ENCODE results near the gene GPRC6A. TPM values are rescaled to one million over a fixed set of nuclear protein-coding genes. Genes with fewer than 3 reads are reported as not detected.

GPRC6A gene
- total and polyA plus RNA-seq, 2 of the 13 experiments (the other 11 are each of a cell fraction or from before 2014, with no cell fraction given), result not detected

DNA sequence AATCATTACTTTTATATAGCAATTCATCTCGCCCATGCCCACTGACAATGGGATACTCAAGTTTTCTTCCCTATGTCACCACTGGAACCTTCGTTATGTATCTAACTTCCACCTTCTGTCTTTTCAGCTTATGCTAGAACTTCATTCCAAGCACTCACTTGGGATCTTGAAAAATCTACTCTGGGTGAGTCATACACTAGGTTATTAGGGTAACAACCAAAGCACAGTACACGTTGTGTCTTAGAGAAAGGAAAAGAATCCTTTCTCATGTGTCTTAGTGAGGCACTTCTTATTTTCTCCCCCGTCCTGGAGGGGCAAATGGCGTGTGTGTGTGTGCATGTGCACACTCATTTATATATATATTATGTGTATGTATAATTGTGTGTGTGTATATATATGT lies 45.0 kb downstream of the GPRC6A start:
- H3K9me3 ChIP-seq (ENCODE audit: low read length), result no peaks in the 10 kb centered on the region
- H3K79me2 ChIP-seq (ENCODE audit: insufficient read depth, low read length), result no peaks in the 10 kb centered on the region
- DNase-seq (ENCODE audit: low spot score) (no peak), FAIRE-seq (no peak), ATAC-seq (no peak)
- H3K9ac ChIP-seq (ENCODE audit: insufficient read depth, low read depth, low read length), result no peak overlapping the region
- no peaks in the 10 kb centered on the region for H3K4me1 ChIP-seq (ENCODE audit: insufficient read depth, low read length)
- ChIA-PET CTCF (ENCODE audit: low intra/inter-chr PET ratio, low total read pairs) (no interaction called here), POLR2A (no interaction called here)
- H3K27ac ChIP-seq (ENCODE audit: extremely low read length, insufficient read depth, low read length), result no peak overlapping the region
- no peak overlapping the region for H3K4me3 ChIP-seq (replicated peaks in 1 of 3; ENCODE audit: insufficient read depth in 1 of 3, low read depth in 2 of 3, low read length in 3 of 3)
- no peaks in the 10 kb centered on the region for H3K36me3 ChIP-seq (replicated peaks in 1 of 2; ENCODE audit: control insufficient read depth in 1 of 2, insufficient read depth in 2 of 2, low read length in 2 of 2)
- intact Hi-C loops (cut with micrococcal nuclease; ENCODE audit: unreplicated experiment), result no loop called here
- BruUV-seq (replicated peaks), result no TSS peak
- in situ Hi-C loops (cut with HindIII; ENCODE audit: extremely low pct_ligation_motif_present, low pct_unique_long_range_greater_than_20kb), result loop anchor here (5.0 kb wide), 1 partner anchor 63 kb away; no protein-coding TSS in a partner anchor
- no peak overlapping the region for H2AFZ ChIP-seq (ENCODE audit: low read length)
- no peaks in the 10 kb centered on the region for H4K20me1 ChIP-seq (ENCODE audit: insufficient read depth, low read length)
- TF ChIP-seq RBM39 (IDR thresholded peaks at IDR 0.05; ENCODE audit: low read depth, low read length, poor library complexity, severe bottlenecking), result no peak
- TF ChIP-seq ZNF720 (CRISPR knock-in tag; IDR thresholded peaks at IDR 0.05), result no peak
- TF ChIP-seq ZNF235 (CRISPR knock-in tag; IDR thresholded peaks at IDR 0.05; ENCODE audit: borderline replicate concordance), result no peak
- TF ChIP-seq EHMT2 (IDR thresholded peaks at IDR 0.05; ENCODE audit: borderline replicate concordance, low read depth, low read length), result no peak
- TF ChIP-seq, protein P1, sequence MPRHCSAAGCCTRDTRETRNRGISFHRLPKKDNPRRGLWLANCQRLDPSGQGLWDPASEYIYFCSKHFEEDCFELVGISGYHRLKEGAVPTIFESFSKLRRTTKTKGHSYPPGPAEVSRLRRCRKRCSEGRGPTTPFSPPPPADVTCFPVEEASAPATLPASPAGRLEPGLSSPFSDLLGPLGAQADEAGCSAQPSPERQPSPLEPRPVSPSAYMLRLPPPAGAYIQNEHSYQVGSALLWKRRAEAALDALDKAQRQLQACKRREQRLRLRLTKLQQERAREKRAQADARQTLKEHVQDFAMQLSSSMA (CRISPR knock-in tag; IDR thresholded peaks at IDR 0.05), result no peak
- TF ChIP-seq CBX5 (CRISPR knock-in tag; IDR thresholded peaks at IDR 0.05; ENCODE audit: borderline replicate concordance), result no peak
- TF ChIP-seq, protein P2, sequence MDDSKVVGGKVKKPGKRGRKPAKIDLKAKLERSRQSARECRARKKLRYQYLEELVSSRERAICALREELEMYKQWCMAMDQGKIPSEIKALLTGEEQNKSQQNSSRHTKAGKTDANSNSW (CRISPR knock-in tag; IDR thresholded peaks at IDR 0.05; ENCODE audit: borderline replicate concordance), result no peak
- no peak for TF ChIP-seq ZMYM3 (CRISPR knock-in tag; IDR thresholded peaks at IDR 0.05)
- no peak for TF ChIP-seq CENPT (CRISPR knock-in tag; IDR thresholded peaks at IDR 0.05; ENCODE audit: low read depth)
- TF ChIP-seq, protein P3, sequence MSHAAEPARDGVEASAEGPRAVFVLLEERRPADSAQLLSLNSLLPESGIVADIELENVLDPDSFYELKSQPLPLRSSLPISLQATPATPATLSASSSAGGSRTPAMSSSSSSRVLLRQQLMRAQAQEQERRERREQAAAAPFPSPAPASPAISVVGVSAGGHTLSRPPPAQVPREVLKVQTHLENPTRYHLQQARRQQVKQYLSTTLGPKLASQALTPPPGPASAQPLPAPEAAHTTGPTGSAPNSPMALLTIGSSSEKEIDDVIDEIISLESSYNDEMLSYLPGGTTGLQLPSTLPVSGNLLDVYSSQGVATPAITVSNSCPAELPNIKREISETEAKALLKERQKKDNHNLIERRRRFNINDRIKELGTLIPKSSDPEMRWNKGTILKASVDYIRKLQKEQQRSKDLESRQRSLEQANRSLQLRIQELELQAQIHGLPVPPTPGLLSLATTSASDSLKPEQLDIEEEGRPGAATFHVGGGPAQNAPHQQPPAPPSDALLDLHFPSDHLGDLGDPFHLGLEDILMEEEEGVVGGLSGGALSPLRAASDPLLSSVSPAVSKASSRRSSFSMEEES (CRISPR knock-in tag; IDR thresholded peaks at IDR 0.05), result no peak
- TF ChIP-seq ZNF773 (CRISPR knock-in tag; IDR thresholded peaks at IDR 0.05; ENCODE audit: borderline replicate concordance), result no peak
- no peak for TF ChIP-seq SP4 (CRISPR knock-in tag; IDR thresholded peaks at IDR 0.05)
- TF ChIP-seq, protein P4, sequence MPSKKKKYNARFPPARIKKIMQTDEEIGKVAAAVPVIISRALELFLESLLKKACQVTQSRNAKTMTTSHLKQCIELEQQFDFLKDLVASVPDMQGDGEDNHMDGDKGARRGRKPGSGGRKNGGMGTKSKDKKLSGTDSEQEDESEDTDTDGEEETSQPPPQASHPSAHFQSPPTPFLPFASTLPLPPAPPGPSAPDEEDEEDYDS (CRISPR knock-in tag; IDR thresholded peaks at IDR 0.05), result no peak
- TF ChIP-seq ZC3H13 (CRISPR knock-in tag; IDR thresholded peaks at IDR 0.05), result no peak
- TF ChIP-seq CBFB (CRISPR knock-in tag; IDR thresholded peaks at IDR 0.05), result no peak
- no peak for TF ChIP-seq MIER3 (CRISPR knock-in tag; IDR thresholded peaks at IDR 0.05; ENCODE audit: borderline replicate concordance)
- no peak for TF ChIP-seq ZNF563 (CRISPR knock-in tag; IDR thresholded peaks at IDR 0.05)
- no peak for TF ChIP-seq ZNF703 (CRISPR knock-in tag; IDR thresholded peaks at IDR 0.05; ENCODE audit: borderline replicate concordance)
- no peak overlapping the region for H3K4me2 ChIP-seq (ENCODE audit: low read depth, low read length)
- 5% methylated on average over 5 of the region's 5 CpGs for WGBS (ENCODE audit: low lambda C conversion rate)
- H3K27me3 ChIP-seq (ENCODE audit: control insufficient read depth in 1 of 2, insufficient read depth in 2 of 2, low read length in 2 of 2), result no peaks in the 10 kb centered on the region; a peak in 1 of 5 replicates

Data from HepG2 (cell line).